ENCODE measurements around the gene KCNH1. TPM values are rescaled to one million over a fixed set of nuclear protein-coding genes. Genes with fewer than 3 reads are reported as not detected.

Gene KCNH1
- total RNA-seq, 4 donors from 2014 or later, result 0.53 to 16.5 (median 2.4) TPM

- no peak for TF ChIP-seq CTCF (IDR thresholded peaks at IDR 0.05)
- no peak for TF ChIP-seq POLR2A (IDR thresholded peaks at IDR 0.05)
- Histone ChIP-seq H3K4me1 (no peaks in the 10 kb centered on the region), H3K27me3 (no peaks in the 10 kb centered on the region), H3K9me3 (no peaks in the 10 kb centered on the region), H3K4me3 (no peak overlapping the region), H3K27ac (no peak overlapping the region), H3K36me3 (no peaks in the 10 kb centered on the region)
- no peak for DNase-seq
These were observed 217.4 kb downstream of the KCNH1 start for GRCh38 chr1:210916548-210916947.

- H3K4me3 ChIP-seq, result no peak overlapping the region
- no peaks in the 10 kb centered on the region for H3K27me3 ChIP-seq
- TF ChIP-seq POLR2A (IDR thresholded peaks at IDR 0.05) (no peak), CTCF (IDR thresholded peaks at IDR 0.05) (no peak)
- DNase-seq, result no peak
- no peak overlapping the region for H3K27ac ChIP-seq
- H3K9me3 ChIP-seq, result no peaks in the 10 kb centered on the region
- no peaks in the 10 kb centered on the region for H3K4me1 ChIP-seq
- H3K36me3 ChIP-seq, result no peaks in the 10 kb centered on the region
These were observed 217.9 kb downstream of the KCNH1 start for GRCh38 chr1:210915890-210916507.

- Histone ChIP-seq H3K27me3 (no peaks in the 10 kb centered on the region), H3K27ac (no peak overlapping the region), H3K4me3 (no peak overlapping the region), H3K4me1 (no peaks in the 10 kb centered on the region), H3K9me3 (no peaks in the 10 kb centered on the region), H3K36me3 (no peaks in the 10 kb centered on the region)
- TF ChIP-seq POLR2A (IDR thresholded peaks at IDR 0.05) (no peak), CTCF (IDR thresholded peaks at IDR 0.05) (no peak)
- no peak for DNase-seq
These were observed 221.2 kb downstream of the KCNH1 start for GRCh38 chr1:210912752-210913151.

- no peaks in the 10 kb centered on the region for H3K27me3 ChIP-seq
- H3K4me3 ChIP-seq, result no peak overlapping the region
- H3K27ac ChIP-seq, result no peak overlapping the region
- no peak for TF ChIP-seq POLR2A (IDR thresholded peaks at IDR 0.05)
- no peak for TF ChIP-seq CTCF (IDR thresholded peaks at IDR 0.05)
- no peaks in the 10 kb centered on the region for H3K36me3 ChIP-seq
- no peaks in the 10 kb centered on the region for H3K9me3 ChIP-seq
- no peak for DNase-seq
- no peaks in the 10 kb centered on the region for H3K4me1 ChIP-seq
These were observed 223.8 kb downstream of the KCNH1 start for GRCh38 chr1:210910020-210910575.

GRCh38 chr1:210908791-210909190 is 225.2 kb downstream of the KCNH1 start:
- TF ChIP-seq POLR2A (IDR thresholded peaks at IDR 0.05), result no peak
- TF ChIP-seq CTCF (IDR thresholded peaks at IDR 0.05), result no peak
- H3K9me3 ChIP-seq, result no peaks in the 10 kb centered on the region
- H3K4me3 ChIP-seq, result no peak overlapping the region
- H3K36me3 ChIP-seq, result no peaks in the 10 kb centered on the region
- H3K4me1 ChIP-seq, result no peaks in the 10 kb centered on the region
- H3K27me3 ChIP-seq, result no peaks in the 10 kb centered on the region
- H3K27ac ChIP-seq, result no peak overlapping the region
- DNase-seq, result no peak

All from Peyer's patch (tissue), 4 donors.